Vagina (tissue), 2 donors: Measurements from ENCODE around the gene CYRIA.

ENCODE experiments used
- POLR2A ChIP-seq, 2 donors: fragments of 450-650 bp; IDR thresholded peaks; one replicate each; pipeline ENCODE4 v1.6.1; 2017; ENCODE audit warnings: antibody characterized with exemption in 2 of 2, mild to moderate bottlenecking in 2 of 2, moderate library complexity in 2 of 2
- TF ChIP-seq, protein P1 (sequence below), 3 experiments: fragments of 450-650 bp in 2 of 3; fragments of 200-600 bp in 1 of 3; sonication (generic) in 1 of 3; IDR thresholded peaks; one replicate each; pipeline ENCODE4 v1.5.1; 2017 to 2019; ENCODE audit warnings: antibody characterized with exemption in 3 of 3, mild to moderate bottlenecking in 2 of 3, moderate library complexity in 2 of 3

DNA sequence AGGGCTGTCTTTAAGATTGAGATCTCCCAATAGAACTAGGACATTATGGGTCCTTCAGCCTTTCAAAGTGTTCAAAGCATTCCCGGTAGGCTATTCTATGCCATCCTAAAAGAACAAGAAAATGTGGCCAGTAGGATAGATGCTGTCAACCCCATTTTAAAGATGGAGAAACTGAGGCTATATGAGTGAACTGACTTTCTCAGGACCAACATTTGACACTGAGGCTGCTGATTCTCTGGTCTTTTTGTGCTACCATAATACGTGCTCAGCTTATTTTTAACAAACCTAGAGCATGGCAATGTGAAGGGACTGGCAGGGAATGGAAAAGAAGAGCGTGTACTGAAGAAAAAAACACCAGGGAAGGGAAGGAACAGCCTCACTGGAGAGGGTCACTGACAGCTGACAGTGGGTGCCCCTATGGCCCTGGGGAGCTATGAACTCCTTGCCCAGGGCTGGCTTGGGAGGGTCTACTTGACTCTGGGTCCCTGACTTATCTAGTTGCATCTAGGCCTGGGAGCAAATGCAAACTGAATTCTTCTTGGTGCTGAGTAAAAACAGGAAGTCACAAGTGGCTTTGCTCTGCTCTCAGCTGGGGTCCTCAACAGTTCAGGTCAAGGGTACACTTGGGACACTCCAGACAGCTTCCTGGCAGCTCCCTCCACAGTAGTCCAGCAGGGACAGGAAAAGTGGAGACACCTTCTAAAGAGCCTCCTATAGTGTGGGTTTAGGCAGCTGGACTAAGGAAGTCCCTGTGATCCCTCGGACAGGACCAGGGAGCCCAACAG lies 2.3 kb downstream of the CYRIA start:
- TF ChIP-seq, protein P1, sequence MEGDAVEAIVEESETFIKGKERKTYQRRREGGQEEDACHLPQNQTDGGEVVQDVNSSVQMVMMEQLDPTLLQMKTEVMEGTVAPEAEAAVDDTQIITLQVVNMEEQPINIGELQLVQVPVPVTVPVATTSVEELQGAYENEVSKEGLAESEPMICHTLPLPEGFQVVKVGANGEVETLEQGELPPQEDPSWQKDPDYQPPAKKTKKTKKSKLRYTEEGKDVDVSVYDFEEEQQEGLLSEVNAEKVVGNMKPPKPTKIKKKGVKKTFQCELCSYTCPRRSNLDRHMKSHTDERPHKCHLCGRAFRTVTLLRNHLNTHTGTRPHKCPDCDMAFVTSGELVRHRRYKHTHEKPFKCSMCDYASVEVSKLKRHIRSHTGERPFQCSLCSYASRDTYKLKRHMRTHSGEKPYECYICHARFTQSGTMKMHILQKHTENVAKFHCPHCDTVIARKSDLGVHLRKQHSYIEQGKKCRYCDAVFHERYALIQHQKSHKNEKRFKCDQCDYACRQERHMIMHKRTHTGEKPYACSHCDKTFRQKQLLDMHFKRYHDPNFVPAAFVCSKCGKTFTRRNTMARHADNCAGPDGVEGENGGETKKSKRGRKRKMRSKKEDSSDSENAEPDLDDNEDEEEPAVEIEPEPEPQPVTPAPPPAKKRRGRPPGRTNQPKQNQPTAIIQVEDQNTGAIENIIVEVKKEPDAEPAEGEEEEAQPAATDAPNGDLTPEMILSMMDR (IDR thresholded peaks at IDR 0.05) = no peak
- no peak for TF ChIP-seq POLR2A (IDR thresholded peaks at IDR 0.05)
